Lower leg skin (tissue), 3 donors: ENCODE results near the gene SYT1.

ENCODE experiments used
- POLR2A ChIP-seq, 2 donors: fragments of 450-650 bp; IDR thresholded peaks; one replicate each; pipeline ENCODE4 v1.6.1; 2016 to 2017; ENCODE audit warnings: antibody characterized with exemption in 2 of 2, mild to moderate bottlenecking in 1 of 2, moderate library complexity in 1 of 2
- TF ChIP-seq, protein P1 (sequence below), 3 donors: fragments of 450-650 bp; IDR thresholded peaks; one replicate each; pipeline ENCODE4 v1.5.1; 2016; ENCODE audit warnings: antibody characterized with exemption in 3 of 3, mild to moderate bottlenecking in 3 of 3, moderate library complexity in 2 of 3

DNA sequence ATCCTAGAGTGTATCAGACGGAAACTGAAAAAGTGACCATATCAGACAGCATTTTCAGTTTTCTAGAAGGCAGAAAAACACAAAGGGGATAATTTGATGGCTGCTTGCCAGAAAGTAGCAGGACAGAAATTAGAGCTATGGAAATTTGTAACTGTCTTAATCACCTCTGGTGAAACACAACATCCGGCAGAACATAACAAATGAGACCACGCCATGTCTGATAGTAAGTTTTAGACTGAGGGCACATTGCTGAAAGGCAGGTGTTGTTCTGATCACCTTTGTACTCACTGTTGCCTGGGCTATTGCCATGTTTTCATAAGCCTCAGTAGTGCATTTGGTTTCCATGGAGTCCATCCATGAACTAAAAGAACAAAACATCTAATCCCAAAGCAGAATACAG is 535.9 kb downstream of the SYT1 start:
- TF ChIP-seq, protein P1, sequence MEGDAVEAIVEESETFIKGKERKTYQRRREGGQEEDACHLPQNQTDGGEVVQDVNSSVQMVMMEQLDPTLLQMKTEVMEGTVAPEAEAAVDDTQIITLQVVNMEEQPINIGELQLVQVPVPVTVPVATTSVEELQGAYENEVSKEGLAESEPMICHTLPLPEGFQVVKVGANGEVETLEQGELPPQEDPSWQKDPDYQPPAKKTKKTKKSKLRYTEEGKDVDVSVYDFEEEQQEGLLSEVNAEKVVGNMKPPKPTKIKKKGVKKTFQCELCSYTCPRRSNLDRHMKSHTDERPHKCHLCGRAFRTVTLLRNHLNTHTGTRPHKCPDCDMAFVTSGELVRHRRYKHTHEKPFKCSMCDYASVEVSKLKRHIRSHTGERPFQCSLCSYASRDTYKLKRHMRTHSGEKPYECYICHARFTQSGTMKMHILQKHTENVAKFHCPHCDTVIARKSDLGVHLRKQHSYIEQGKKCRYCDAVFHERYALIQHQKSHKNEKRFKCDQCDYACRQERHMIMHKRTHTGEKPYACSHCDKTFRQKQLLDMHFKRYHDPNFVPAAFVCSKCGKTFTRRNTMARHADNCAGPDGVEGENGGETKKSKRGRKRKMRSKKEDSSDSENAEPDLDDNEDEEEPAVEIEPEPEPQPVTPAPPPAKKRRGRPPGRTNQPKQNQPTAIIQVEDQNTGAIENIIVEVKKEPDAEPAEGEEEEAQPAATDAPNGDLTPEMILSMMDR (IDR thresholded peaks at IDR 0.05): no peak
- no peak for TF ChIP-seq POLR2A (IDR thresholded peaks at IDR 0.05)
